ENCODE data around the gene SLC16A12. TPM values are rescaled to one million over a fixed set of nuclear protein-coding genes. Genes with fewer than 3 reads are reported as not detected.

SLC16A12 gene
- total and polyA plus RNA-seq, 2 of the 13 experiments (the other 11 are each of a cell fraction or from before 2014, with no cell fraction given) = 0.02 TPM; not detected in 1

- TF ChIP-seq PBX3 (CRISPR knock-in tag; IDR thresholded peaks at IDR 0.05; ENCODE audit: borderline replicate concordance) (no peak), TBL1XR1 (IDR thresholded peaks at IDR 0.05; ENCODE audit: borderline replicate concordance, low read length, partially characterized antibody) (no peak), PRPF4 (IDR thresholded peaks at IDR 0.05; ENCODE audit: low read depth, low read length, poor library complexity, severe bottlenecking) (no peak), TFAP4 (IDR thresholded peaks at IDR 0.05; ENCODE audit: borderline replicate concordance, low read depth) (no peak), POLR2G (IDR thresholded peaks at IDR 0.05; ENCODE audit: low read depth, low read length) (peak; percentile 43; the same call in 1 of the 2 replicates), BCL6 (CRISPR knock-in tag; IDR thresholded peaks at IDR 0.05) (no peak), ZNF644 (CRISPR knock-in tag; IDR thresholded peaks at IDR 0.05; ENCODE audit: low read depth) (no peak), ZEB1 (IDR thresholded peaks at IDR 0.05; ENCODE audit: insufficient replicate concordance, low read depth) (no peak), DMTF1 (CRISPR knock-in tag; IDR thresholded peaks at IDR 0.05) (no peak), CBX2 (IDR thresholded peaks at IDR 0.05; ENCODE audit: low read depth, low read length) (no peak), CBX2 (CRISPR knock-in tag; IDR thresholded peaks at IDR 0.05; ENCODE audit: low read depth) (no peak), ZNF788 (CRISPR knock-in tag; IDR thresholded peaks at IDR 0.05; ENCODE audit: borderline replicate concordance) (no peak), KAT8 (CRISPR knock-in tag; IDR thresholded peaks at IDR 0.05) (no peak; the same call in 1 of the 2 replicates), HMG20A (CRISPR knock-in tag; IDR thresholded peaks at IDR 0.05; ENCODE audit: borderline replicate concordance) (no peak), RAD21 (CRISPR knock-in tag; IDR thresholded peaks at IDR 0.05) (no peak), ZNF75D (CRISPR knock-in tag; IDR thresholded peaks at IDR 0.05; ENCODE audit: borderline replicate concordance) (no peak), CCDC6 (CRISPR knock-in tag; IDR thresholded peaks at IDR 0.05) (no peak)
- TF ChIP-seq, protein P1, sequence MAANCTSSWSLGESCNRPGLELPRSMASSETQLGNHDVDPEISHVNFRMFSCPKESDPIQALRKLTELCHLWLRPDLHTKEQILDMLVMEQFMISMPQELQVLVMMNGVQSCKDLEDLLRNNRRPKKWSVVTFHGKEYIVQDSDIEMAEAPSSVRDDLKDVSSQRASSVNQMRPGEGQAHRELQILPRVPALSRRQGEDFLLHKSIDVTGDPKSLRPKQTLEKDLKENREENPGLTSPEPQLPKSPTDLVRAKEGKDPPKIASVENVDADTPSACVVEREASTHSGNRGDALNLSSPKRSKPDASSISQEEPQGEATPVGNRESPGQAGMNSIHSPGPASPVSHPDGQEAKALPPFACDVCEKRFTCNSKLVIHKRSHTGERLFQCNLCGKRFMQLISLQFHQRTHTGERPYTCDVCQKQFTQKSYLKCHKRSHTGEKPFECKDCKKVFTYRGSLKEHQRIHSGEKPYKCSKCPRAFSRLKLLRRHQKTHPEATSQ (CRISPR knock-in tag; IDR thresholded peaks at IDR 0.05; ENCODE audit: borderline replicate concordance) = no peak
These were observed 120.2 kb downstream of the SLC16A12 start (continued) for GRCh38 chr10:89414879-89415821.
